Lower leg skin (tissue), 3 donors: ENCODE data around the gene GRAMD1A.

Source experiments
- POLR2A ChIP-seq, 2 donors: fragments of 450-650 bp; IDR thresholded peaks; one replicate each; pipeline ENCODE4 v1.6.1; 2016 to 2017; ENCODE audit warnings: antibody characterized with exemption in 2 of 2, mild to moderate bottlenecking in 1 of 2, moderate library complexity in 1 of 2
- TF ChIP-seq, protein P1 (sequence below), 3 donors: fragments of 450-650 bp; IDR thresholded peaks; one replicate each; pipeline ENCODE4 v1.5.1; 2016; ENCODE audit warnings: antibody characterized with exemption in 3 of 3, mild to moderate bottlenecking in 3 of 3, moderate library complexity in 2 of 3

DNA sequence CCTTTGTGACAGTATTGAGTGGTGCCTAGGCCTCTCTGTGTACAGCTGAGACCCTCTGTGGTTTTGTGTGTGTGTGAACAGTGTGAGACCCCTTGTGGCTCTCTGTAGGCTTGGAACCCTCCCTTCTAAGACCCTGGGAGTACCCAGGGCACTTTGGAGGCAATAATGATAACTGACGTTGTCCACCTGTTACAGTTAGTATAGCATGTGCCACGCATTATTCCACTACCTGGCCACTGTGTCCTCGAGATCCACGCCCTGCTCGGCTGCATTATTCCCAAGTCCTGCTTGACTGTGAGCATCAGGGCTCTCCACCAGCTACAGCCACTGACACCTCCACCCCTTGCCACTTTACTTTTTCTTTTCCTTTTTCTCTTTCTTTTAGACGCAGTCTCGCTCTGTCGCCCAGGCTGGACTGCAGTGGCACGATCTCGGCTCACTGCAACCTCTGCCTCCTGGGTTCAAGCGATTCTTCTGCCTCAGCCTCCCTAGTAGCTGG, 2.0 kb downstream of the GRAMD1A start:
- TF ChIP-seq, protein P1, sequence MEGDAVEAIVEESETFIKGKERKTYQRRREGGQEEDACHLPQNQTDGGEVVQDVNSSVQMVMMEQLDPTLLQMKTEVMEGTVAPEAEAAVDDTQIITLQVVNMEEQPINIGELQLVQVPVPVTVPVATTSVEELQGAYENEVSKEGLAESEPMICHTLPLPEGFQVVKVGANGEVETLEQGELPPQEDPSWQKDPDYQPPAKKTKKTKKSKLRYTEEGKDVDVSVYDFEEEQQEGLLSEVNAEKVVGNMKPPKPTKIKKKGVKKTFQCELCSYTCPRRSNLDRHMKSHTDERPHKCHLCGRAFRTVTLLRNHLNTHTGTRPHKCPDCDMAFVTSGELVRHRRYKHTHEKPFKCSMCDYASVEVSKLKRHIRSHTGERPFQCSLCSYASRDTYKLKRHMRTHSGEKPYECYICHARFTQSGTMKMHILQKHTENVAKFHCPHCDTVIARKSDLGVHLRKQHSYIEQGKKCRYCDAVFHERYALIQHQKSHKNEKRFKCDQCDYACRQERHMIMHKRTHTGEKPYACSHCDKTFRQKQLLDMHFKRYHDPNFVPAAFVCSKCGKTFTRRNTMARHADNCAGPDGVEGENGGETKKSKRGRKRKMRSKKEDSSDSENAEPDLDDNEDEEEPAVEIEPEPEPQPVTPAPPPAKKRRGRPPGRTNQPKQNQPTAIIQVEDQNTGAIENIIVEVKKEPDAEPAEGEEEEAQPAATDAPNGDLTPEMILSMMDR (IDR thresholded peaks at IDR 0.05) = no peak
- no peak for TF ChIP-seq POLR2A (IDR thresholded peaks at IDR 0.05)
